GM23338 (cell line): ENCODE data around the gene LARP7. TPM values are rescaled to one million over a fixed set of nuclear protein-coding genes. Genes with fewer than 3 reads are reported as not detected.
A peak's percentile ranks its signal among the peaks of the same experiment; 100 is the strongest.

Source experiments
- CTCF ChIP-seq, 2 experiments: fragments of 200-600 bp in 1 of 2; sonication (generic) in 1 of 2; conservative IDR thresholded peaks; 2 replicates each; pipeline versions ENCODE4 v1.5.1 to v1.6.1; 2016 to 2017; ENCODE audit warnings: antibody characterized with exemption in 2 of 2, low read depth in 2 of 2, mild to moderate bottlenecking in 2 of 2, moderate library complexity in 1 of 2
- ETS1 ChIP-seq: IDR thresholded peaks from 2 replicates; pipeline ENCODE4 v1.6.1; 2016; ENCODE audit warnings: antibody characterized with exemption
- EZH2phosphoT487 ChIP-seq: fragments of 200-600 bp; sonication (generic); IDR thresholded peaks from one replicate; pipeline ENCODE4 v1.8.1; 2018; ENCODE audit warnings: antibody characterized with exemption; ENCODE audit not compliant: unreplicated experiment
- microRNA counts: library from miRNA; unstranded; fragments of <30 nt; microRNA quantifications from one replicate; lab custom pipeline; 2017
- microRNA-seq: library from miRNA; unstranded; fragments of <30 nt; microRNA quantifications from one replicate; pipeline ENCODE4, GENCODE V29; 2017
- polyA plus RNA-seq: library from polyadenylated mRNA; unstranded; fragments of >200 nt; fragmentation: Nextera tagmentation; extraction: Ambion mirVana; gene quantifications from 2 replicates; pipeline ENCODE4 v1.2.1, GENCODE V29; 2016
- small RNA-seq: library from RNA; depleted of rRNA; stranded (forward); fragments of <200 nt; gene quantifications from one replicate; pipeline ENCODE3, GENCODE V24; 2014; ENCODE audit warnings: low replicate concordance
- total RNA-seq: library from RNA; depleted of rRNA; stranded (reverse); fragments of >200 nt; shearing (Covaris generic); gene quantifications from 2 replicates; pipeline ENCODE4 v1.2.3, GENCODE V29; 2014; rRNA removed

The LARP7 gene
- total and polyA plus RNA-seq, 2 experiments from 2014 or later: 25.8 to 157 TPM

DNA sequence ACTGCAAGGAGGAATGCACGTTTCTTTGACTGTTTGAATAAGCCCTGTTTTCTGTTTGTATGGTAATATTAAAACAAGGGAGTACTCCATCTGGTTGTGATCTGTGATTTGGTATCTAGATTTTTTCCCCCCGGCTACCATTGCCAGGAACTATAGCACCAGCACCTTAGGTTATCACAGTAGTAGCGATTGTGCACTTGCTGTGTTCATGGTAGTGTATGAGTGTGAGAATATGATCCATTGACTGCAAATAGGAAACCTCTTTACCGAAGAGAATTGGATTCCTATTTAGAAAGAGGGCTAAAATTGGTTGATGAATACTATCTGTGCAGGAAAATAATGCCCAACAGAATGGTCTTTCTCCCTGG is 69.9 kb downstream of the LARP7 start (continued):
- no peak for TF ChIP-seq ETS1
- no peak for TF ChIP-seq CTCF (conservative IDR thresholded peaks at IDR 0.05; ENCODE audit: low read depth in 2 of 2)
- no peak for TF ChIP-seq EZH2phosphoT487

MicroRNAs within 50 kb of the gene (microRNA counts, 767-probe panel; counts per million panel counts)
- microRNA hsa-miR-302a-3p (lab: Ali Mortazavi, UCI) (17,996 counts per million, percentile 97 among the panel's probes with 10 or more counts), microRNA hsa-miR-302b-3p (lab: Ali Mortazavi, UCI) (20,813 counts per million, percentile 100 among the panel's probes with 10 or more counts), microRNA hsa-miR-302c-3p (lab: Ali Mortazavi, UCI) (16,118 counts per million, percentile 97 among the panel's probes with 10 or more counts), microRNA hsa-miR-302d-3p (lab: Ali Mortazavi, UCI) (18,630 counts per million, percentile 98 among the panel's probes with 10 or more counts), microRNA hsa-miR-367-3p (lab: Ali Mortazavi, UCI) (14,823 counts per million, percentile 96 among the panel's probes with 10 or more counts)

Small RNA genes within 50 kb of the gene (microRNA-seq; reads per million reads assigned to microRNA genes)
- gene MIR302A (347,431 reads per million, percentile 100 among the genes with 10 or more reads in this experiment), gene MIR302B (270,500 reads per million, percentile 100 among the genes with 10 or more reads in this experiment), gene MIR302C (96,158 reads per million, percentile 99 among the genes with 10 or more reads in this experiment), gene MIR302D (195,190 reads per million, percentile 99 among the genes with 10 or more reads in this experiment), gene MIR367 (215 reads per million, percentile 74 among the genes with 10 or more reads in this experiment)

Small RNA genes within 50 kb of the gene (small RNA-seq; reads per million reads assigned to genes)
- gene MIR302A (2,561 reads per million, percentile 100 among the genes with 10 or more reads in this experiment), gene MIR302C (254 reads per million, percentile 99 among the genes with 10 or more reads in this experiment), gene MIR302D (437 reads per million, percentile 100 among the genes with 10 or more reads in this experiment), gene MIR367 (9.2 reads per million, percentile 96 among the genes with 10 or more reads in this experiment), gene WRBP1 (not detected)

Other genes with a start within 250 kb of the LARP7 start
- gene NEUROG2, start 121.0 kb upstream of the LARP7 start, total RNA-seq: not detected in 2 replicates
- not detected in 2 replicates for gene NEUROG2, start 121.0 kb upstream of the LARP7 start, polyA plus RNA-seq
- 37.6 and 62.6 TPM in 2 replicates for gene ZGRF1, start 234 bp upstream of the LARP7 start, total RNA-seq
- gene ZGRF1, start 234 bp upstream of the LARP7 start, polyA plus RNA-seq: 28.9 and 41.7 TPM in 2 replicates